Mesenchymal stem cell (in vitro differentiated cells and primary cell): ENCODE data around the gene HSF2.

Source experiments
- DNase-seq: peaks from one replicate; pipeline ENCODE4 v3.0.0-alpha.2; 2013
- H2AFZ ChIP-seq: one replicate; pipeline ENCODE4 v1.6.1; 2013; ENCODE audit warnings: low read depth, mild to moderate bottlenecking, control low read depth, inconsistent platforms, low read length, moderate library complexity
- H2AK5ac ChIP-seq: 2 replicates; pipeline ENCODE4 v1.6.1; 2013; ENCODE audit warnings: low read length, moderate library complexity, mild to moderate bottlenecking, inconsistent platforms; ENCODE audit not compliant: severe bottlenecking
- H2BK120ac ChIP-seq: one replicate; pipeline ENCODE4 v1.6.1; 2013; ENCODE audit warnings: low read depth, mild to moderate bottlenecking, inconsistent platforms, low read length, moderate library complexity
- H2BK12ac ChIP-seq, 2 experiments: one replicate each; pipeline ENCODE4 v1.6.1; 2013; ENCODE audit warnings: inconsistent platforms in 2 of 2, low read length in 2 of 2, mild to moderate bottlenecking in 2 of 2, moderate library complexity in 2 of 2, control low read depth in 1 of 2
- H2BK15ac ChIP-seq: one replicate; pipeline ENCODE4 v1.6.1; 2013; ENCODE audit warnings: mild to moderate bottlenecking, low read depth, inconsistent platforms; ENCODE audit not compliant: poor library complexity, severe bottlenecking
- H2BK5ac ChIP-seq: 2 replicates; pipeline ENCODE4 v1.6.1; 2013; ENCODE audit warnings: low read depth, mild to moderate bottlenecking, low read length, control low read depth, inconsistent platforms; ENCODE audit not compliant: poor library complexity, severe bottlenecking
- H3K14ac ChIP-seq, 2 experiments: one replicate each; pipeline ENCODE4 v1.6.1; 2013; ENCODE audit warnings: inconsistent platforms in 2 of 2, low read length in 2 of 2, control low read depth in 1 of 2, mild to moderate bottlenecking in 1 of 2, moderate library complexity in 1 of 2
- H3K18ac ChIP-seq, 2 experiments: one replicate each; pipeline ENCODE4 v1.6.1; 2013; ENCODE audit warnings: inconsistent platforms in 2 of 2, low read length in 2 of 2, control low read depth in 1 of 2, low read depth in 1 of 2, mild to moderate bottlenecking in 1 of 2
- H3K23ac ChIP-seq, 2 experiments: one replicate each; pipeline ENCODE4 v1.6.1; 2013; ENCODE audit warnings: inconsistent platforms in 2 of 2, low read length in 2 of 2, mild to moderate bottlenecking in 2 of 2, moderate library complexity in 2 of 2, control low read depth in 1 of 2
- H3K27ac ChIP-seq: 2 replicates; pipeline ENCODE4 v1.5.1; 2013; ENCODE audit warnings: mild to moderate bottlenecking, moderate library complexity, low read length, control low read depth, inconsistent platforms; ENCODE audit not compliant: poor library complexity, severe bottlenecking
- H3K27me3 ChIP-seq, 2 experiments: 2 replicates each; pipeline versions ENCODE4 v1.6.1 to v1.7.0; 2013; ENCODE audit warnings: low read length in 2 of 2, mild to moderate bottlenecking in 2 of 2, moderate library complexity in 2 of 2, control low read depth in 1 of 2, inconsistent platforms in 1 of 2; ENCODE audit not compliant: control insufficient read depth in 1 of 2, insufficient read depth in 1 of 2
- H3K36me3 ChIP-seq, 2 experiments: 2 replicates each; pipeline versions ENCODE4 v1.6.1 to v1.7.0; 2013; ENCODE audit warnings: low read length in 2 of 2, control low read depth in 1 of 2, inconsistent platforms in 1 of 2, low read depth in 1 of 2, mild to moderate bottlenecking in 1 of 2; ENCODE audit not compliant: insufficient read depth in 2 of 2, control insufficient read depth in 1 of 2
- H3K4ac ChIP-seq, 2 experiments: one replicate each; pipeline ENCODE4 v1.6.1; 2013; ENCODE audit warnings: inconsistent platforms in 2 of 2, low read length in 2 of 2, mild to moderate bottlenecking in 2 of 2, moderate library complexity in 2 of 2, control low read depth in 1 of 2, low read depth in 1 of 2
- H3K4me1 ChIP-seq: 2 replicates; pipeline ENCODE4 v1.6.1; 2013; ENCODE audit warnings: low read depth, low read length, control low read depth; ENCODE audit not compliant: control insufficient read depth, insufficient read depth
- H3K4me2 ChIP-seq: 2 replicates; pipeline ENCODE4 v1.6.1; 2013; ENCODE audit warnings: low read length, mild to moderate bottlenecking, inconsistent platforms; ENCODE audit not compliant: poor library complexity, severe bottlenecking
- H3K4me3 ChIP-seq, 2 experiments: 2 replicates each; pipeline versions ENCODE4 v1.5.1 to v1.7.0; 2013; ENCODE audit warnings: low read length in 2 of 2, mild to moderate bottlenecking in 2 of 2, control low read depth in 1 of 2, low read depth in 1 of 2; ENCODE audit not compliant: insufficient read depth in 1 of 2
- H3K79me1 ChIP-seq: replicated peaks from 2 replicates; pipeline ENCODE4 v1.6.1; 2013; ENCODE audit warnings: mild to moderate bottlenecking, control low read depth, low read length, inconsistent platforms; ENCODE audit not compliant: poor library complexity, severe bottlenecking
- H3K9ac ChIP-seq: 2 replicates; pipeline ENCODE4 v1.7.0; 2013; ENCODE audit warnings: mild to moderate bottlenecking, low read length, moderate library complexity
- H3K9me3 ChIP-seq: 2 replicates; pipeline ENCODE4 v1.7.0; 2013; ENCODE audit warnings: mild to moderate bottlenecking, low read length; ENCODE audit not compliant: control insufficient read depth
- H4K8ac ChIP-seq: one replicate; pipeline ENCODE4 v1.6.1; 2013; ENCODE audit warnings: inconsistent platforms, mild to moderate bottlenecking, low read length, moderate library complexity
- H4K91ac ChIP-seq: one replicate; pipeline ENCODE4 v1.6.1; 2013; ENCODE audit warnings: mild to moderate bottlenecking, low read length, inconsistent platforms
- WGBS: methylation state at CpG from one replicate; pipeline ENCODE4 v1.1.7; 2013; ENCODE audit warnings: mixed read lengths; 5-methylcytosine and 5-hydroxymethylcytosine counted together

Gene HSF2

DNA sequence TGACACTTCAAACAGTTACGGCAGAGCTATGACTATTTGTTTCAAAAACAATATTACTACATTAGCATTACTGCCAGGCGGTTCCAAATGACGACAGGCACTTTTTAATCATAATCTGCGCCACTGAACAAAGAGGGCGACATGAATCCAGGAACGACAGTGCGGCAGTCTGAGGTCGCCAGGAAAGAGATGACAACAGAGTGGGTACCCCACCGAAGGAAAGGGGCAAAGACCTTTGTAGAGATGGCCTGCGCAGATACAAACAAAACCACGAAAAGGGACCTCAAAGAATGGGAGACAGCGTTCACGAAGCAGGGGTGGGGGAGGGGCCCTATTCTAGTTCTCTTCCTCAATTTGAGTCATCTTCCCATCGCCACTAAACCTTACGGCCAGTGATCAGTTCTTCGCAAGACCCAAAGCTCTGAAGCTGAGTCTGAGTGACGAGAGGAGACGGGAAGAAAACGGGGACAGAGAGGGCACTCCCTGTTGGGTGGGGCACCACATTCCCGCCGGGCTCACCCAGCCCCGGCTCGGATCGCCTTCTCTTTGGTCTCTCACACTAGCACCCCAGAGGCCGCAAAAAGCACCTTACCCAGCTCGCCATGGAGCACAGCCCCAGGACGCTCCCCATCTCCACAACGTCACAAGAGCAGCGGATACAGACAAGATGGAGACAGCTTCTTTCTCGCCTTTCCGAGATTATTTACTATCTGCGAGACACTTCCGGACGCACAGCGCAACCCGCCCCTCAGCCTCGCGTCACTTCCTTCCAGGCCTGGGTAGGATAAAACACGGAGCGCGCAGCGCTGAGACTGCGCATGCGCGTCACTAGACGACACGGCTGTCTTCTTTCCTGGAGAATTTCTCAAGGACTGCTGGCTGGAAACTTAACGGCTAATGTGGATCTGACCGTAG is 71.9 kb downstream of the HSF2 start, which contains the start of gene SERINC1:
Gene SERINC1 (minus strand): TSS at position 701 of the 915 bp plus-strand sequence. CDS start 70 bp downstream, at position 631.
- Histone ChIP-seq H2AFZ (peak within 1 kb of the TSS; percentile 89), H3K4me1 (peaks cover 5% of the 10 kb centered on the region), H2AK5ac (peak within 1 kb of the TSS; percentile 80), H2BK12ac (no peak within 1 kb of the TSS), H3K23ac (no peak within 1 kb of the TSS), H3K18ac (peak within 1 kb of the TSS; percentile 86 to 94), H4K91ac (peak within 1 kb of the TSS; percentile 81), H3K4me3 (peak within 1 kb of the TSS; percentile 92 to 94), H2BK120ac (peak within 1 kb of the TSS; percentile 22), H3K27me3 (no peaks in the 10 kb centered on the region), H3K4me2 (peak within 1 kb of the TSS; percentile 82), H3K9ac (peak within 1 kb of the TSS; percentile 98), H4K8ac (peak within 1 kb of the TSS; percentile 92), H3K36me3 (peaks cover 0 to 12% of the 10 kb centered on the region in 2 experiments), H3K27ac (peak within 1 kb of the TSS; percentile 77), H3K14ac (peak within 1 kb of the TSS in 1 of 2 experiments; percentile 79), H2BK5ac (peak within 1 kb of the TSS; percentile 46), H3K9me3 (no peaks in the 10 kb centered on the region), H2BK15ac (no peak within 1 kb of the TSS), H3K4ac (peak within 1 kb of the TSS; percentile 85 to 89), H3K79me1 (no peaks in the 10 kb centered on the region)
- WGBS, result 1% methylated on average over 42 of the region's 49 CpGs
- peak; percentile 96 for DNase-seq

DNA sequence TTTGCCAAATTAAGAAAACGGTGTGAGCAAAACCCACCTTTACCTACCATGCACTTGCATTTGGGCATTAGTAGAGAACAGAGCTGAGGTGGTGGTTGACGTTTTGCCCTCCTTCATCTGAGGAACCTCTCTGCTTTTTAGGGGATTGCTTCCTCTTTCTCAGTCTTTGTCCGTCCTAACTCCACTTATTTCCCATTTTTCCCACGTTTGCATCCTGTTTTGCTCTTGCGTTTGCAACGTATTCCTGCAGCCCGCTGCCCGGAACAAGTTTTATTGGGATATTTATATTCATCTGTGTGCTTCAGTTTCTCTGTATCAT is 72.5 kb downstream of the HSF2 start:
- H4K8ac ChIP-seq, result peak overlapping the region; percentile 67
- H3K9ac ChIP-seq, result peak overlapping the region; percentile 98
- no peak overlapping the region for H2BK12ac ChIP-seq
- no peak for DNase-seq
- peak overlapping the region; percentile 82 for H3K4me2 ChIP-seq
- peak overlapping the region; percentile 62 for H3K27ac ChIP-seq
- no peak overlapping the region for H2AK5ac ChIP-seq
- H3K36me3 ChIP-seq, result peaks cover 0 to 6% of the 10 kb centered on the region in 2 experiments
- peak overlapping the region; percentile 55 for H2AFZ ChIP-seq
- WGBS, result 0% methylated on average over 1 of the region's 8 CpGs
- no peak overlapping the region for H2BK15ac ChIP-seq
- peaks cover 5% of the 10 kb centered on the region for H3K4me1 ChIP-seq
- H2BK5ac ChIP-seq, result no peak overlapping the region
- peak overlapping the region; percentile 60 to 89 for H3K18ac ChIP-seq
- no peak overlapping the region for H3K23ac ChIP-seq
- peak overlapping the region in 1 of 2 experiments; percentile 13 for H3K4ac ChIP-seq
- no peaks in the 10 kb centered on the region for H3K9me3 ChIP-seq
- H3K14ac ChIP-seq, result peak overlapping the region in 1 of 2 experiments; percentile 61
- no peak overlapping the region for H4K91ac ChIP-seq
- H3K79me1 ChIP-seq, result no peaks in the 10 kb centered on the region
- H2BK120ac ChIP-seq, result no peak overlapping the region
- H3K27me3 ChIP-seq, result no peaks in the 10 kb centered on the region
- peak overlapping the region; percentile 47 to 92 for H3K4me3 ChIP-seq

DNA sequence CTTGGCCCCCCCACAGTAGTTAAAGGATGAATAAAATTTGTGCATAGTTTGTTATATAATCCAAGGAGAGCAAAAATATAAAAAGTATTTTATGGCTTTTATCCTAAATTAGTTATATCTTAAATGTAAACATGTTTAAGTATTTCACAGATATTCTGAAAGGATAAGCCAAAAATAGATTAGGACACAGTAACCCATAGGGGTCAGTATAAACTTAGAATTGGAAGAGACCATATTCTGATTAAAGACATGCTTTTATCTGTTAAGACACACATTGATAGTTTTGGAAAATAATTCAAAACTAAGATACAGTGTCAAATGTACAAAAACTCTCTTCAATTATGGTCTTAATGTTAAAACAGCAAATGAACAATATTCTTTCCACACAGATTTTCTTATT is 76.7 kb downstream of the HSF2 start:
- H2AFZ ChIP-seq, result no peak overlapping the region
- no peaks in the 10 kb centered on the region for H3K4me1 ChIP-seq
- no peak overlapping the region for H2BK15ac ChIP-seq
- H3K14ac ChIP-seq, result no peak overlapping the region
- H3K4me3 ChIP-seq, result no peak overlapping the region
- no peak overlapping the region for H3K9ac ChIP-seq
- H3K79me1 ChIP-seq, result no peaks in the 10 kb centered on the region
- no peak overlapping the region for H2BK120ac ChIP-seq
- H3K4me2 ChIP-seq, result no peak overlapping the region
- no peaks in the 10 kb centered on the region for H3K36me3 ChIP-seq
- H3K18ac ChIP-seq, result no peak overlapping the region
- H3K27me3 ChIP-seq, result no peaks in the 10 kb centered on the region
- no peak overlapping the region for H2BK12ac ChIP-seq
- H2BK5ac ChIP-seq, result no peak overlapping the region
- H3K27ac ChIP-seq, result no peak overlapping the region
- H3K23ac ChIP-seq, result no peak overlapping the region
- H3K9me3 ChIP-seq, result no peaks in the 10 kb centered on the region
- no peak overlapping the region for H4K8ac ChIP-seq
- H4K91ac ChIP-seq, result no peak overlapping the region
- H2AK5ac ChIP-seq, result no peak overlapping the region
- peak; percentile 46 for DNase-seq
- H3K4ac ChIP-seq, result no peak overlapping the region

- H3K9ac ChIP-seq, result no peak overlapping the region
- H3K4ac ChIP-seq, result no peak overlapping the region
- no peak overlapping the region for H2AFZ ChIP-seq
- no peak overlapping the region for H3K23ac ChIP-seq
- no peak overlapping the region for H2BK5ac ChIP-seq
- no peak overlapping the region for H4K91ac ChIP-seq
- H3K18ac ChIP-seq, result peak overlapping the region in 1 of 2 experiments; percentile 66
- H3K4me2 ChIP-seq, result no peak overlapping the region
- H3K14ac ChIP-seq, result no peak overlapping the region
- H2BK15ac ChIP-seq, result no peak overlapping the region
- no peaks in the 10 kb centered on the region for H3K9me3 ChIP-seq
- peak; percentile 48 for DNase-seq
- no peak overlapping the region for H2BK12ac ChIP-seq
- H3K79me1 ChIP-seq, result no peaks in the 10 kb centered on the region
- no peak overlapping the region for H2AK5ac ChIP-seq
- no peak overlapping the region for H3K27ac ChIP-seq
- no peaks in the 10 kb centered on the region for H3K27me3 ChIP-seq
- no peak overlapping the region for H2BK120ac ChIP-seq
- H3K4me3 ChIP-seq, result no peak overlapping the region
- no peaks in the 10 kb centered on the region for H3K36me3 ChIP-seq
- 37% methylated on average over 6 of the region's 7 CpGs for WGBS
- no peaks in the 10 kb centered on the region for H3K4me1 ChIP-seq
- no peak overlapping the region for H4K8ac ChIP-seq
Measured at GRCh38 chr6:122482750-122483080, 83.3 kb downstream of the HSF2 start.
